HG03196 (cell line): ENCODE results near the gene SNTB2.
A peak's percentile ranks its signal among the peaks of the same experiment; 100 is the strongest.

ENCODE experiments used
- ATAC-seq: cut with Tn5 transposase; IDR thresholded peaks from one replicate; pipeline ENCODE4 v1.9.1; 2021; ENCODE audit not compliant: unreplicated experiment

Gene SNTB2

DNA sequence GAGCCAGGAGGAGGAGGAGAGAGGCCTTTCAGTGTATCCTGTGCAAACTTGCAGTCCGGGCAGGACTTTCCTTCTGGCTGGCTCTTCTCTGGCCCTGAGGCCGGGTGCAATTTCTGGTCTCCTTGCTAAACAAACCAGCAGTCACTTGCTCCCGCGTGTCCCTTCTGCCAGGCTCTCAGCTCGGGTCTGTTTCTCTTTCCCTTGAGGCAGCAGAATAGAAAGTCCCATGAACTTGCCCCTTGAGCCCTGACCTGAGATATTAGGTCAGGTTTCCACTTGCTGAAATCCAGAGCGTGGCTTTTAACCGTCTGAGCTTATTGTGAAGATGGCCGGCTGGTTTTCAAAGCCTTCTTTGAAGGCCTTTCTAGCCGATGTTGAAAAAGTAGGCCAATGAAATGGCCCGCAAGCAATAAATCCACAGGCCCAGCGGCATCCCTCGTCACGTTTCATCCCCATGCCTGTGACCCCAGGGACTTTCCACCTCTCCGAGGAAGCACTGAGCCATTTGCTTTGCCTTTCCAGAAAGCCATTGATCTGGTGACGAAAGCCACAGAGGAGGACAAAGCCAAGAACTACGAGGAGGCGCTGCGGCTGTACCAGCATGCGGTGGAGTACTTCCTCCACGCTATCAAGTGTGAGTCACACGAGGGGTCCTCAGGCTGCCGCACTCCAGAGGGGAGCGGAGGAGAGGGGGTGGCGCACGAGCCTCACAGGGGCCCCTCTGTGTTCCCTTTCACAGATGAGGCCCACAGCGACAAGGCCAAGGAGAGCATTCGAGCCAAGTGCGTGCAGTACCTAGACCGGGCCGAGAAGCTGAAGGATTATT lies 128.7 kb downstream of the SNTB2 start:
- no peak for ATAC-seq

DNA sequence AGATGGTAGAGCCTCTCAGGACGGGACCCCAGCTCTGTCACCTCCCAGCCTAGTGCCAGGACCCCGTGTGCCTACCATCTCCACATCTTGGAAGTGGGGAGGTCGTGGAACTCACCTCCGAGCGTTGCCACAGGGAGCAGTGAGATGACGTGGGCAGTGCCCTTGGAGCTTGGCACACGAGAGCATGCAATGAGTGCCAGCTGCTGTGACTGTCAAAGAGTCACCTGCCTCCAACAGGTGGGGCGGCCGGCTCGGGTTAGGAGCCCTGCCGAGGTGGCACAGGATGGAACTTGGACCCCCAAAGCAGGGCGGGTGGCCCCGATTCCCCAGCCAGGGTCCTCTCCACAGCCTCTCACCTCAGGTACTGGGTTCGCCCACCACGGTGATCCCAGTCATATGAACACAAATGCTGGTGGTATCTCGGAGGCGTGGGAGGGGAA lies 129.7 kb downstream of the SNTB2 start:
- ATAC-seq = no peak

- ATAC-seq = no peak
These were observed 131.4 kb downstream of the SNTB2 start for GRCh38 chr16:69318177-69318910.

DNA sequence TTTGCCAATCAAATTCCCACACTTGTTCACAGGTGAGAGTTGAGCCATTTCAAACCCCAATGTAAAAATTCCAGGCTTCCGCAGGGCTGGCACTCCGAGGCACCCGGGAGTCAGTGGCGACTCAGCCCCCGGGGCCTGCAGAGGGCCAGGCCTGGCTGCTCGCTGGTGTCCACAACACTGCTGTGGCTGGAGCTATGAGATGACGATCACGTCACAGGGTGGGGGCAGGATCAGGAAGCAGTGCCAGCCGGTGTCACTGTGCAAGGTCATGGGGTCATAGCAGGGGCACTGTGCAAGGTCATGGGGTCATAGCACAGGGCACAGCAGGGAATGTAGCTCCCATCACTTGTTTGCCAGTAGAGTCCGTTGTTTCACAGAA lies 131.9 kb downstream of the SNTB2 start:
- no peak for ATAC-seq

DNA sequence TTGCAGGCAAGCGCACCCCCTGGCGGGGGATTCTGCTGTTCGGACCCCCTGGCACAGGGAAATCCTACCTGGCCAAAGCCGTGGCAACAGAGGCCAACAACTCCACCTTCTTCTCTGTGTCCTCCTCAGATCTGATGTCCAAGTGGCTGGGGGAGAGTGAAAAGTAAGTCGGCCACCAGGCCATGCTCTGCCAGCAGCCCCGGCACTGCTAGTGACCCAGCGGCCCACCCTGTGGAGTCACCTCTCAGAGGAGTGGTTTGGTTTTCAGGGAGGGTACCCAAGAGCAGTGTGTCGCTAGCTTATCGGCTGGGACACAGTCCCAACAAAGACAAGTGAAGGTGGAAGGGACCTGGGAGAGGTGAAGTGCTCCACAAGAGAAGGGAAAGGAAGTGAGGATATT lies 132.4 kb downstream of the SNTB2 start:
- no peak for ATAC-seq

DNA sequence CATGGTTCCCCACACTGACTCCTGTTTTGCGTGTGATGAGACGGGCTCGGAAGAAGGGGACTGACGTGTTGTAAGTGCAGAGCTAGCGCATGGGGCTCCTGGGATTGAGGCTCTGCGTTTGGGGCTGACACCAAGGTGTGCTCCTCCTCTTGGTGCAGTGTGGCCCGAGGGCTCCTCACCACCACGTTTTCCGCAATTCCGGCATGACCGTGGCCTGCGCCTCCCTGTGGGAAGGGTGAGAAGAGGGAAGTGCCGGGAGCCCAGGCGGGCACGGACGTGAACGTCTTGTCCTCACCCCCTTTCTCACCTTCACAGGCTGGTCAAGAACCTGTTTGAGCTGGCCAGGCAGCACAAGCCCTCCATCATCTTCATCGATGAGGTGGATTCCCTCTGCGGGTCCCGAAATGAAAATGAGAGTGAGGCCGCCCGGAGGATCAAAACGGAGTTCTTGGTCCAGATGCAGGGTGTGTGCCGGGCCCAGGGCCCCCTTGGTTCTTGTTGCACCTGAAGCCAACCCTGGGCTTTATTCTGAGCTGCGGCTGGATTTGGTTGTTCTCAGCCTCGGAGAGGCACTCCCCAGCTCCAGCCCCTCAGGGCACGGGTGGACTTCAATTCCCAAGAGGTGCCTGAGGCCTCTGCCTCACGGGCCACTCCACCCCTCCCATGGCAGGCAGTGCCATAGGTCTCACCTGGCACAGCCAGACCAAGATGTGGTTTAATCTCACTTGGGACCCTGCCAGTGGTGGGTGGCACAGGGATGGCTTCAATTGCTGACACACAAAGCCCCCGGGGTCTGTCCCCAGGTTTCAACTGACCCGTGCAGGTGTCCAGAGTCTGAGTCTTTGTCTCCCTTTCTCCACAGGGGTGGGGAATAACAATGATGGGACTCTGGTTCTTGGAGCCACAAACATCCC lies 133.1 kb downstream of the SNTB2 start:
- ATAC-seq = no peak

DNA sequence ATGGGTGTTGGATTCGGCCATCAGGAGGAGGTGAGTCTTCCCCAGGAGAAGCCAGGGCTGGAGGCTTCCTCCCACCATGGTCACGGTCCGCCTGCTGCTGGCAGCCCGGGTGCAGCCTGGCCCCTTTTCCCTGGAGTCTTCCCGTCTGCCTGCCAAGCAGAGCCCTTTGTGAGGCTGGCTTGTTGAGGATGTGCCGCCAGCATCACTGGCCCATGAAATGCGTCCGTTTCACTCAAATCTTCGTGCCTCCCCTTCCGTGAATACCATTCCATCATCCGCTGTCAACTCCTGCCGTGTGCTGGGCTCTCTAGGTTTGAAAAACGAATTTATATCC lies 133.7 kb downstream of the SNTB2 start:
- no peak for ATAC-seq

DNA sequence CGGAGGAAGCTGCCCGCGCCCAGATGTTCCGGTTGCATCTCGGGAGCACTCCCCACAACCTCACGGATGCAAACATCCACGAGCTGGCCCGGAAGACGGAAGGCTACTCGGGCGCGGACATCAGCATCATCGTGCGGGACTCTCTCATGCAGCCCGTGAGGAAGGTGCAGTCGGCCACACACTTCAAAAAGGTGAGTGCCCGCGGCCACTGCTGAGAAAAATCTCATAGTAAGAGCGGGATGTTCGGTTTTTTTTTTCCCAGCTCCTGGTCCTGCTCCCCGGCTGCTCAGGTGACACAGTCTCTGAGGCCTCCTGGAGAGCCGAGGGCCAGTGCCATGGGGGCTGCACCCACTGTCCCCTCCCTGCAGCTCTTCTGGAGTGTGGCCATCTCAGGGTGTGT lies 134.1 kb downstream of the SNTB2 start:
- no peak for ATAC-seq

DNA sequence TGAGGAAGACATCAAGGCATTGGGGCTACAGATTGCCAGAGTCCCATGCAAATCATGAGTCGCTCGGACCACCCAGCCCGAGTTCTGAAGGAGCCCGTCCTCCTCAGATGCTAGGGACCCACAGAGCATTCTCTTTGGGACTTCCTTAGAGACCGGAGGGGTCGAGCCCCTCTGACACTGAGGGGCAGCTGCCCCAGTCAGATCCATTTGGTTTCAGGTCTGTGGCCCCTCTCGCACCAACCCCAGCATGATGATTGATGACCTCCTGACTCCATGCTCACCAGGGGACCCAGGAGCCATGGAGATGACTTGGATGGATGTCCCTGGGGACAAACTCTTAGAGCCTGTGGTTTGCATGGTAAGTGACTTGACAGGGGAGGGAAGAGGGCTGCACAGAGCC lies 135.4 kb downstream of the SNTB2 start:
- no peak for ATAC-seq

DNA sequence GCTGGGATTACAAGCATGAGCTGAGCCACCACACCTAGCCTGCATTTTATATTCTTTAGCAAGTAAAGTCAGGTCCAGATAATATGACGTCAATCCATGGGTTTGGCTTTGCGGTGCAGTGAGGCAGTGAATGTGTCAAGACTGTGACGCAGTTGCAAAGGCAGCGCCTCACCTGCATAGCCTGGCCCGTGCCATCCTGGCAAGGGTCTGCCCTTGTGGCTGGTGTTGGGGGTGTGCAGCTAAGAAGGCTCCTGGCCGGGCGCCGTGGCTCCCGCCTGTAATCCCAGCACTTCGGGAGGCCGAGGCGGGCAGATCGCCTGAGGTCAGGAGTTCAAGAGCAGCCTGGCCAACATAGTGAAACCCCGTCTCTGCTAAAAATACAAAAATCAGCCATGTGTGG lies 136.5 kb downstream of the SNTB2 start:
- ATAC-seq = no peak

- no peak for ATAC-seq
These were observed 137.1 kb downstream of the SNTB2 start for GRCh38 chr16:69324013-69324531.

DNA sequence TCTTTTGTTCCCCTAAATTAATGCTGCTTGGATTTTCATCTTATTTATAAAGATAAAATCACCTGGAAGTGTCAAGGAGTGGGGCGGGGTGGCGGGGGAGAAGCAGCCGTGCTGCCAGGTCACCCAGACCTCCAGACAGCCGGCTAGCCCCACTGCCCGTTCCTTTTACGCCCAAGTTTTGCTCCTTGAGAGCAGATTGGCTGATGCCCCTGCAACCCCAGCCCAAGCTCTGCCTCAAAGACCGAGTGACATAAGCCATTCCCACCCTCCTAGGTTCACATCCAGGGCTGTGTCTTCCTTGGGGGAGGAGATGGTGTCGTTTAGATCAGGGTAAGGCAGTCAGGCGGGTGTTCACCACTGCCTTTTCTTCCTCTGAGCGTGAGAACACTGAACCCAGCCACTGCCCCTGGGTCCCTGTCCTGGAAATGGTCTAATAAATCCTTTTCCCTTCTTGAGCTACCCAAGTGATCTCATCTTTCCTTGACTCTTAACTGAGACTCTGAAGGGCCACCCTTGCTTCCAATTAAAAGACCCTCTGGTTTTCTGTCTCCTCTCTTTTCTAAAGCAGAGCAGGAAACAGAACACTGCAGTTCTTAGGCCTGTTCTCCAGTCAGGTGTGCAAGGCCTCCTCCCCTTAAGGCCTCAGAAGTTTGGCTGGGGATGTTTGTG lies 137.8 kb downstream of the SNTB2 start:
- ATAC-seq = no peak

DNA sequence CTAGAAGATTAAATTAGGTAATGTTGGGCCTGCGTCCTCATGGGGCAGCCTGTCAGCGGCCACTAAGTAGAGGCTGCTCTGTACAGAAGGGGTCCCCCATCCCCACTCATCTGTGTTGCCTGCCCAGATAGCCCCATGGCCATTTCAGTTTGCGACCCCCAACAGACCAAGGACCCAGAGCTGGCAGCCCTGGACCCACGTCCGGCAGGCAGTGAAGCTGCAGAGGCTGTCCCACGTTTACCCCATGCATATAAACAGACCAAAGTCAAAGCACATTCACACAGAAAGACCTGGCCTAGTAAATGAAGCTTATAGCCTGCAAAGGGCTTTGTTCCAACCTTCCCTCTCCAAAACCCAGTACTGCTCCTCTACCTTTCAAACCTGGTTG lies 138.8 kb downstream of the SNTB2 start:
- no peak for ATAC-seq

DNA sequence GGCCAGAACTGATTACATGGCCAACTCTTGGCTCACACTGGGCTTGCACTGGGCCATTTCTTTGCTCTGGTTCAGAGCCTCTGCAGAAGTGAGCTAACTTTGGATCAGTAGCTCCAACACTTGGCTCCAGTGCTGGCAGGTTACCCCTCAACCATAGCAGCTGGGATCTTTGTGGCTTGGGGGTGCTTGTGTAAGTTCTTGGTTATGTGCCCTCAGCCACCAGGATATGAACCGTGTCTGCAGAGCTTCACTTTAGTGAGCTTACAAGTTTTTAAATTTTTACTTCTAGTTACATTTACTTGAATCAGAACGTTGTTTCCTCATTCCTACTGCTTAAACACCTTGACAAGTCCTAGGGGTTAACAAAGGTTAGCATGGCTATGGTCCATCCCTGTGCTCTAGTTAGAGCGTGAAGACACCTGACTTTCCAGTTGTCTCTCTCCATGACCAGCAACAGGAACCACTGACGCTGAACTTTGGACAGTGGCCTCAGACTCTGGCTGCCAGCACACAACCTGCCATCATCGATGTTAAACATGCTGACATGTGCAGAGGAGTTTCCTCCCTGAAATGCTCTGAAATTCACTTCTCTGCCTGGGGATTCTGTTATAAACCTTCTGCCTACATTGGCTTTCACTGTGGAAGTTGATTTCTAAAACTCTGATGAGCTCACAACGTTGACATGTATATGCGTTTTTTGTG lies 139.4 kb downstream of the SNTB2 start:
- ATAC-seq = no peak

DNA sequence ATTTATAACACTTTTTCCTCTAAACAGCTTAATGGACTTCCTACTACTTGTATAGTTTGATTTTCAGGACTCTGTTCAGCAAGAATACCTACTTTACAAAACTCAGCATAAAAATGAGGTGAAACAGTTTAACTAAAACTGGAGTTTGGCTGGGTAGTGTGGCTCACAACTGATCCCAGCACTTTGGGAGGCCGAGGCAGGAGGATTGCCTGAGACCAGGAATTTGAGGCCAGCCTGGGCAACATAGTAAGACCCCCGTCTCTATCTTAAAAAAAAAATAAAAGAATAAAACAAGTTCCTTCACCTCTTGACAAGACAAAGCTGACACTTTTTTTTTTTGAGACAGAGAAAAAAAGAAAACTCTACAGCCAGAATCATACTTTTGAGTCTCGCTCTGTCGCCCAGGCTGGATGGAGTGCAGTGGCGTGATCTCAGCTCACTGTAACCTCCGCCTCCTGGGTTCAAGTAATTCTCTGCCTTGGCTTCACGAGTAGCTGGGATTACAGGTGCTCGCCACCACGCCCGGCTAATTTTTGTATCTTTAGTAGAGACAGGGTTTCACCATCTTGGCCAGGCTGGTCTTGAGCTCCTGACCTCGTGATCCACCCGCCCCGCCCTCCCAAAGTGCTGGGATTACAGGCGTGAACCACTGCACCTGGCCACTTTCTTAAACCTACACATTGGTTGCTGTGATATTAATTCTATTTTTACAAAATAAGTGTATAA lies 140.8 kb downstream of the SNTB2 start:
- no peak for ATAC-seq

GRCh38 chr16:69328854-69329316 lies 141.9 kb downstream of the SNTB2 start:
- no peak for ATAC-seq

DNA sequence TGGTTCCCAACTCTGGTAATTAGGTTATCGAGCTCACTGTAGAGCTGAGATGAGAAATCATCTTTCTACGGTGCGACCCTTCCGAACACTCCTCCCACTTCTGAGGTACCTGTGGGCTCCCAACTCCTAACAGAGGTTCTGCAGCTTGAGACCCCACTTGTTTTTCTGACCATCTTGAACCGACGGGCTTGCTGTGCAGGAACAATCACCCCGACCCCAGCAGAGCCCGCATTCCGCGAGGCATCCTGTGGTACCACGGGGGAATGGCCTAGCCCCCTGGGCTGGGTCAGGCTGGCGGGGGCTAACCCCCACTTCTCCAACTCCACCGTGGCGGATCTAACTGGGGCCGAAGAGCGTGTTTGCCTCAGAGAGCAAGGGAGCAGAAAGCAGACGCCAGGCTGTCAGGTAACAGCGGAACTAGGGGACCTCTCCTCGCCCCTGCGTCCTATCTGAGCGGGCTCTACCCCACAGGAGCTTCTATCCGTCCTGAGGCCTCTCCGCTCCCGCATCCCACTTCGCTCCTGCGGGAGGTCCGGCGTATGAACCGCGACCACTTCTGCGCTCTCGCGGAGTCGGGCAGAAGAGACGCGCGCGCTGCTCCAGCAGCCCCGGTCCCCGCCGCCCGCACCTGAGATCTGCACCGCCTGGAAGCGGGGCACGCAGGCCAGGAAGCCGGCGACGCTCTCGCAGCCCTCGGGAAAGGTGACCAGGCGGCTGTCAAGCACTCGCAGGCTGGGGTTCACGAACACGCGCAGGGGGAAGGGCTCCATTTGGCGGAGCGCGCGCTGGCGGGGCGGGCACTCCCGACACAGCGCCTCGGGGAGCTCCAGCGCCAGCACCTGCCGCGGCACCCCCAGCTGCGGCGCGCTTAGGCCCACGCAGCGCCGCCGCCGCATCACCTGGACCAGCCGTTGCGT lies 142.7 kb downstream of the SNTB2 start:
- peak; percentile 33 for ATAC-seq
